HepG2 (cell line): ENCODE results near the gene RPTOR. TPM values are rescaled to one million over a fixed set of nuclear protein-coding genes. Genes with fewer than 3 reads are reported as not detected.

ENCODE experiments used
- BORCS8-MEF2B ChIP-seq: sonication (generic); formaldehyde crosslinking; IDR thresholded peaks from 2 replicates; pipeline ENCODE4 v1.8.0; 2022; ENCODE audit warnings: mild to moderate bottlenecking, missing genetic modification reagents
- CC2D1A ChIP-seq: sonication (generic); formaldehyde crosslinking; IDR thresholded peaks from 2 replicates; pipeline ENCODE4 v1.8.1; 2023; ENCODE audit warnings: mild to moderate bottlenecking, missing genetic modification reagents
- CEBPG ChIP-seq: IDR thresholded peaks from 2 replicates; pipeline ENCODE4 v1.6.1; 2016
- DMTF1 ChIP-seq: sonication (generic); formaldehyde crosslinking; IDR thresholded peaks from 2 replicates; pipeline ENCODE4 v1.4.0; 2020; ENCODE audit warnings: mild to moderate bottlenecking, missing genetic modification reagents
- E2F2 ChIP-seq: sonication (generic); formaldehyde crosslinking; IDR thresholded peaks from 2 replicates; pipeline ENCODE4 v1.4.0; 2020; ENCODE audit warnings: missing genetic modification reagents, borderline replicate concordance
- ELK4 ChIP-seq: sonication (generic); formaldehyde crosslinking; IDR thresholded peaks from 2 replicates; pipeline ENCODE4 v1.9.0; 2021; ENCODE audit warnings: missing genetic modification reagents, borderline replicate concordance
- HNRNPH1 ChIP-seq: fragments of 200-400 bp; formaldehyde crosslinking; optimal IDR thresholded peaks from 2 replicates; pipeline ENCODE3; 2017; ENCODE audit warnings: mild to moderate bottlenecking, low read depth, low read length
- NFE2L2 ChIP-seq: fragments of 150-350 bp; IDR thresholded peaks from 2 replicates; pipeline ENCODE4 v1.6.1; 2014; ENCODE audit warnings: low read length
- NFYB ChIP-seq: sonication (generic); formaldehyde crosslinking; IDR thresholded peaks from 2 replicates; pipeline ENCODE4 v1.4.0; 2020; ENCODE audit warnings: missing genetic modification reagents
- NONO ChIP-seq, 2 experiments: fragments of 450-650 bp in 1 of 2; sonication (generic) in 1 of 2; formaldehyde crosslinking in 1 of 2; IDR thresholded peaks in 1 of 2; conservative IDR thresholded peaks in 1 of 2; 2 replicates each; pipeline versions ENCODE4 v1.6.1 to v1.8.0; 2017 to 2022; ENCODE audit warnings: mild to moderate bottlenecking in 1 of 2, missing genetic modification reagents in 1 of 2, moderate library complexity in 1 of 2
- PHB2 ChIP-seq: fragments of 450-650 bp; IDR thresholded peaks from 2 replicates; pipeline ENCODE4 v1.6.1; 2018; ENCODE audit not compliant: partially characterized antibody
- PHF21A ChIP-seq: sonication (generic); formaldehyde crosslinking; IDR thresholded peaks from 2 replicates; pipeline ENCODE4 v1.5.0; 2020; ENCODE audit warnings: mild to moderate bottlenecking, missing genetic modification reagents
- REXO4 ChIP-seq: sonication (generic); formaldehyde crosslinking; IDR thresholded peaks from 2 replicates; pipeline ENCODE4 v1.8.0; 2022; ENCODE audit warnings: missing genetic modification reagents, mild to moderate bottlenecking, borderline replicate concordance
- RORA ChIP-seq: sonication (generic); formaldehyde crosslinking; IDR thresholded peaks from 2 replicates; pipeline ENCODE4 v1.5.0; 2020; ENCODE audit warnings: mild to moderate bottlenecking, missing genetic modification reagents, moderate library complexity
- SMAD1 ChIP-seq: sonication (generic); formaldehyde crosslinking; IDR thresholded peaks from 2 replicates; pipeline ENCODE4 v1.4.0; 2020; ENCODE audit warnings: missing genetic modification reagents, low read depth, mild to moderate bottlenecking, borderline replicate concordance
- ZBTB33 ChIP-seq: sonication (generic); formaldehyde crosslinking; IDR thresholded peaks from 2 replicates; pipeline ENCODE4 v1.4.0; 2020; ENCODE audit warnings: missing genetic modification reagents
- ZFP91 ChIP-seq: sonication (generic); formaldehyde crosslinking; IDR thresholded peaks from 2 replicates; pipeline ENCODE4 v1.9.0; 2022; ENCODE audit warnings: missing genetic modification reagents, mild to moderate bottlenecking, borderline replicate concordance
- ZNF17 ChIP-seq: sonication (generic); formaldehyde crosslinking; IDR thresholded peaks from 2 replicates; pipeline ENCODE4 v1.5.0; 2020; ENCODE audit warnings: mild to moderate bottlenecking, missing genetic modification reagents
- ZNF232 ChIP-seq: sonication (generic); formaldehyde crosslinking; IDR thresholded peaks from 2 replicates; pipeline ENCODE4 v1.4.0; 2020; ENCODE audit warnings: missing genetic modification reagents, borderline replicate concordance
- ZNF619 ChIP-seq: sonication (generic); formaldehyde crosslinking; IDR thresholded peaks from 2 replicates; pipeline ENCODE4 v1.4.0; 2020; ENCODE audit warnings: mild to moderate bottlenecking, missing genetic modification reagents
- ZNF737 ChIP-seq: sonication (generic); formaldehyde crosslinking; IDR thresholded peaks from 2 replicates; pipeline ENCODE4 v1.5.0; 2020; ENCODE audit warnings: missing genetic modification reagents, mild to moderate bottlenecking, borderline replicate concordance
- ZNF75D ChIP-seq: sonication (generic); formaldehyde crosslinking; IDR thresholded peaks from 2 replicates; pipeline ENCODE4 v1.8.1; 2023; ENCODE audit warnings: missing genetic modification reagents, mild to moderate bottlenecking, borderline replicate concordance
- ZNF766 ChIP-seq: sonication (generic); formaldehyde crosslinking; IDR thresholded peaks from 2 replicates; pipeline ENCODE4 v1.5.0; 2020; ENCODE audit warnings: missing genetic modification reagents, borderline replicate concordance
- polyA plus RNA-seq, 8 experiments: library from polyadenylated mRNA; depleted of rRNA in 3 of 8; stranded (reverse) in 7 of 8; unstranded in 1 of 8; fragments of >200 nt; fragmentation: Illumina TruSeq in 4 of 8; extraction: Trizol in 4 of 8; gene quantifications; 2 replicates each; pipeline versions ENCODE4 v1.2.1 to v1.2.3, GENCODE V29; 2011 to 2016; ENCODE audit warnings: low read depth in 4 of 8, missing spikeins in 1 of 8, mixed read lengths in 1 of 8; ENCODE audit not compliant: insufficient read depth in 1 of 8
- total RNA-seq, 5 experiments: library from RNA; depleted of rRNA; stranded (reverse); fragments of >200 nt; fragmentation: Illumina TruSeq; extraction: Trizol; gene quantifications; 2 replicates each; pipeline ENCODE4 v1.2.3, GENCODE V29; 2016; ENCODE audit warnings: low read depth in 1 of 5

RPTOR gene
- total and polyA plus RNA-seq, 2 of the 13 experiments (the other 11 are each of a cell fraction or from before 2014, with no cell fraction given) = 6.6 to 25.3 TPM

GRCh38 chr17:80989586-80989913 lies 444.9 kb downstream of the RPTOR start (continued):
- TF ChIP-seq NFYB (CRISPR knock-in tag) (no peak), ZNF766 (CRISPR knock-in tag) (peak; percentile 2; the same call in 1 of the 2 replicates), ZNF737 (0 out of 2 replicates have a peak, but pooled peaks have one; percentile 33), BORCS8-MEF2B (CRISPR knock-in tag) (no peak), SMAD1 (CRISPR knock-in tag) (0 out of 2 replicates have a peak, but pooled peaks have one; percentile 4), ZFP91 (CRISPR knock-in tag) (peak; percentile 61; the same call in 1 of the 2 replicates), PHB2 (no peak), DMTF1 (CRISPR knock-in tag) (no peak), REXO4 (CRISPR knock-in tag) (no peak), RORA (CRISPR knock-in tag) (no peak), ZNF75D (CRISPR knock-in tag) (peak; percentile 77; the same call in 1 of the 2 replicates), HNRNPH1 (no peak), E2F2 (CRISPR knock-in tag) (0 out of 2 replicates have a peak, but pooled peaks have one; percentile 24), CC2D1A (CRISPR knock-in tag) (no peak), CEBPG (CRISPR knock-in tag) (no peak), ZNF232 (CRISPR knock-in tag) (peak; percentile 21; the same call in 1 of the 2 replicates), ZNF17 (CRISPR knock-in tag) (no peak), ZNF619 (no peak), NFE2L2 (no peak), ZBTB33 (peak; percentile 85; the same call in 1 of the 2 replicates), PHF21A (CRISPR knock-in tag) (peak; percentile 44; the same call in 1 of the 2 replicates), ELK4 (CRISPR knock-in tag) (no peak), NONO (IDR thresholded peaks at IDR 0.05) (no peak), NONO (CRISPR knock-in tag; conservative IDR thresholded peaks at IDR 0.05) (no peak; the same call in none of the 2 replicates)
